ENCODE data around the gene CACTIN.

Gene CACTIN

DNA sequence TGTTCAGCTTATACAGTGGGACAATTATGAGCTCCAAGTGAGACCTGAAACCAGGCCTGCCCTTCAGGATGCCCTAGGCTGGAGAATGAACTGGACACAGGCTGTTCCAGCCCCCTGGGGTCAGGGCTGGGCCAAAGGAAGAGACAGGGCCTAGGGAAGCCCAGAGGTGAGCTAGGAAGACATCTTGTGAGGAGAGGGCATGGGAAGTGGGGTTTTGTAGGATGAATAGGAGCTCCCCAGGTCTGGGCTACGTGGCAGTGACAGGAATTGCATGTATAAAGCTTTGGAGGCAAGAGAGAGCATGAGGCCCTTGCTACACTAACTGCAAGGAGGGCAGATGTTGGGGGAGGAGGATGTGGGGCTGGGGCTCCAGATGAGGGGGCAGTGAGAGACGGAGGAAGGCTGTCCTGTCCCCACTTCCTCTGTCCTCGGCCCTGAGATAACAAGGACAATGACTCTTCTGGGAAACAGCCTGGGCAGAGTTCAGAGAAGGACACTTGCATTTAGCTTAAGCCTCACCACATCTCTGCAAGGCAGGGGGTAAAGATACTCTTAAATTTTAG, 18.4 kb downstream of the CACTIN start:
- DNase-seq: no peak

DNA sequence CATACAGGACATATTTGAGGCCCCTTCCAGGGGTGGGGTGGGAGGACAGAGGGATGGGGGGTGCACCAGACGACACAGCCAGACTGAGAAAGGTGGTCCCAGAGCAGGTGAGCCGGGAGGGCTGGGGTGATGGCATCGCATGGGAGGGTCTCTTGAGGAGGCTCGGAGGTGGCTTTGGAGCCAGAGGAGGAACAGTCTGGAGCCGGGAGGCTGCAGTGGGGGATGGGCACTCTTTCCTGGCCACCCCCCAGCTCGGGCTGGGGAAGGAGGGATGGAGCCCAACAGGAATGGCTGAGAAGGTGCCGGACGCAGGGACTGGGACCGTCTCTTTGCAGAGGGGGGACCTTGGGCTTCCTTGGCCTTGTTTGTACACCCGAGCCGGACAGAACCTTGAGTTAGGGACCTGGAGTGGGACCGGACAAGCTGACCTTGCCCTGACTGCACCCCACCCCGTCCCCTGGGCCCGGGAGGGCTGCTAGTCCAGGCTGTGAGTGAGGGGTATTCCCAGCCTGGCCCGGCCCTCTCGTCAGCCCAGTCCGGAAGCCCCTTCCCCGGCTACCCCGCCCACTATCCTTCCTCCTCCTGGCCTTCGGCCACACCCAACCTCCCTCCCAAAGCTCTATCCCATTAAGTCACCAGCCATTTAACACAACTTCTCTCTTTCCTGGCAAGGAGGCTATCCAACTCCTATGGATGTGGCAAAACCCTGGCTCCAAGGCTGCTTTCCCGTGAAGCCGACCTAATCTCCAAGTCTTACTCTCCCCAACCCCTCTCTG, 19.1 kb downstream of the CACTIN start:
- DNase-seq: no peak

DNA sequence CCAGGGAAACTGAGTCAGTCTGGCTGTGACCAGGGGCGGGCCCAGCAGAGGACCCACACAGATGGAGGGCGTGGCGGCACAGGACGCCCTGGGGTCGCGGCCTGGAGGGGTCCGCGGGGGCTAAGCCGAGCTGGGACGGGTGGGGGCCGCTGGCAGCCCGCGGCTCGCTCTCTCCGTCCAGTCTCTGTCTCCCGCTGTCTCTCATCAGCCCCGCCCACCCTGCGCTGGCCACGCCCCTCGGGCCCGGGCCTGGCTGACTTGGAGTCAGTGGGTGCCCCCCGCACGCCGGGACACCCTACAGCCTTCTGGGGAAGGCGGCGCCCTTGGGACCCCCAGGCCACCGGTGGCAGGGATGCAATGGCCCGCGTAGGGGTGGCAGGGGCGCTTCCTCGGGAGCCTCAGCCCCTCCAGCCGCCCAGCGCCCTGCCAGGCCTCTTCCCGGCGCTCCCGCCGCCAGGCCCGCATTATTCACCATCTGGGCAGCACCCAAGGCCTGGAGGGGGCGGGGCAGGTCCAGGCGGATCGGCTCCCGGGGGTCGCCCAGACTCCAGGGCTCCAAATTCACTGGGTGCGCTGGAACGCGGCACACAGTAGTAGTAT, 19.8 kb downstream of the CACTIN start, which contains the start of gene TBXA2R:
TSS of gene TBXA2R (minus strand) at position 186 of the 600 bp plus-strand sequence. CDS start 6,241 bp downstream, outside the sequence.
- DNase-seq: no peak

DNA sequence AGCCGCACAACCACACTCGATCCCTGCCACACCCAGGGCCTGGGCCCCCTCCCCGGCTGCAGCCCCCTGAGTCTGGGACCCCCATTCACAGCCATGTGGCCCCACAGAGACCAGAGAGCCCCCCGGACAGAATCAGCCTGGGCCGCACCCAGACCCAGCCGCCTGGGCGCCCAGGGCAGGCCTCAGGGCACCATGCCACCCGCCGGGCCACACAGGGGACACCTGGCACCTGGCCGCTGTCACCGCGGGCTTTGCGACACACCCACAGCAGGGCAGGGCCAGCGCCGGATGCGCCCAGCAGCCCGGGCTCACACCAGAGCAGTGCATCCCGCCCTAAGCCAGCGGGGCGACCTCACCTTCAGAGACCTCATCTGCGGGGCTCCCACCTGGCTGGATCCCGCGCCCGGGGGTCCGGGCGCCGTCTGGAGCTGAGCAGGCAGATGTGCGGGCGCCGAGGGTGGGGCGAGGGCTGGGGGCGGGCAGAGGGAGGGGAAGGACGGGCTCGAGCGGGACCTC, 20.4 kb downstream of the CACTIN start:
- DNase-seq: peak; percentile 3

DNA sequence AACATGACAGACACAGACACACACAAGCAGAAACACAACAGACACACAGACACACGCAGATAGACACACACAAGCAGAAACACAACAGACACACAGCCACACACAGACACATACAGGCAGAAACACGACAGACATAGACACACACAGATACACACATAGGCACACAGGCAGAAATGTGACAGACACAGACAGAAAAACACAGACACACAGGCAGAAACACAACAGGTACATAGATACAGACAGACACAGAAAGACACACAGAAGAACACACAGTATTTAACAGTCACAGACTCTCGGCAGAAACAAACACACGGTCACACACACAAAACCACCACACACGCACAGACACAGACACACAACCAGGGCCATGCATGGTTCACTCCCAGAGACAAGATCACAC, 20.8 kb downstream of the CACTIN start:
- DNase-seq: no peak

DNA sequence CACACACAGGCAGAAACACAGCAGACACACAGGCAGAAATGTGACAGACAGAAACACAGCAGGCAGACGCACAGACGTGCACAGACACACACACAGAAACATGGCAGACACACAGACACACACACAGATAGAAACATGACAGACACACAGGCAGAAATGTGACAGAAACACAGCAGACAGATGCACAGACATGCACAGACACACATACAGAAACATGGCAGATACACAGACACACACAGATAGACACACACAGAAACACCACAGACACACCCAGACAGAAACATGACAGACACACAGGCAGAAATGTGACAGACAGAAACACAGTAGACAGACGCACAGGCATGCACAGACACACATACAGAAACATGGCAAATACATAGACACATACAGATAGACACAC, 21.2 kb downstream of the CACTIN start:
- DNase-seq: no peak

DNA sequence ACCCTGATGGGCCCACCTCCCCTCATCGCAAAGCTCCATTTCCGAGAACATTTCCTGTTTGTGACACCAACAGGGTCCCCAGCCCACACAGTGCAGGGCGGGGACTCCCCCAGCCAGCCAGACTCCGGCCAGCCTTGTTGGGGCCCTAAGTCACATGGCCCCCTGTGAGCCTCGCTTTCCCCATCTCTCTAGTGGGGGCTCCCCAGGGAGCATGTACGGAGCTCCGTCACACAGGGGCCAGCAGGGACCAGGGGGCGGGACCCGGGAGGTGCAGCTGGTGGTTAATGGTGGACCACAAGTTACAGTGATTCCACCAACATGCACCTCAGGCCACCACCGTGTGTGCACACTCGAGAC, 21.6 kb downstream of the CACTIN start:
- no peak for DNase-seq

DNA sequence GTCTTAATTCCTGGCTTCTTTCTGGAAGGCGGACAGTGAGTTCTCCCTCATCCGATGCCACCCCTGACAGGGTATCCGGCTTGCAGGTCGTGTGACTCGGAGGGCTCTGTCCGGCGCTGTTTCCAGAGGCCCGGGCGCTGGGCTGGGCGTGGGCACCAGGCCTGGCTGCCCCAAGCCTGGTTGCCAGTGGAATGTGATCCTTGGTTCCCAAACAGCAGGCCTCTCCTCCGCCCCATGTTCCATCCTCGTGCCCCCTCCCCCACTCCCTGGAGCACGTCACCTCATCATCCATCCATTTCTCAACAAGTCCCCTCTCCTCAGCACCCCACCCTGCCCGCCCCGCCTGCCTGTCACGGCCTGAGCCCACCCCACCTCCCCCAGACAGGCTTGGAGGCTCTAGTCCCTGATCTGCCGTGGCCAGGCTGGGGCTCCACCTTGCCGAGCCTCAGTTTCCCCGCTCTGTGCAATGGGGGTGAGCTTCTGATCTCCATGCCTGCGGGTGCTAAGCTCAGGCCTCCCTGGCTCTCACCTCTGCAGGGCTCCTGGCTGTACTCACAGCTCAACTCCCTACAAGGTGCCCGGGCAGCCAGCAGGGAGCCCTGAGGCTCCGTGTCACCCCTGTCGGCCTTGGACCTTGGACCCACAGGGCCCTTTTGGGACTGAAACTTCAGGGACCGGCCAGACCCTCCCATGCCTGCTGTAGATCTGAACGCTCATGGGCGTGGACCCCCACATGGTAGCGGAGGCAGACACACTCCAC, 22.2 kb downstream of the CACTIN start:
- no peak for DNase-seq

DNA sequence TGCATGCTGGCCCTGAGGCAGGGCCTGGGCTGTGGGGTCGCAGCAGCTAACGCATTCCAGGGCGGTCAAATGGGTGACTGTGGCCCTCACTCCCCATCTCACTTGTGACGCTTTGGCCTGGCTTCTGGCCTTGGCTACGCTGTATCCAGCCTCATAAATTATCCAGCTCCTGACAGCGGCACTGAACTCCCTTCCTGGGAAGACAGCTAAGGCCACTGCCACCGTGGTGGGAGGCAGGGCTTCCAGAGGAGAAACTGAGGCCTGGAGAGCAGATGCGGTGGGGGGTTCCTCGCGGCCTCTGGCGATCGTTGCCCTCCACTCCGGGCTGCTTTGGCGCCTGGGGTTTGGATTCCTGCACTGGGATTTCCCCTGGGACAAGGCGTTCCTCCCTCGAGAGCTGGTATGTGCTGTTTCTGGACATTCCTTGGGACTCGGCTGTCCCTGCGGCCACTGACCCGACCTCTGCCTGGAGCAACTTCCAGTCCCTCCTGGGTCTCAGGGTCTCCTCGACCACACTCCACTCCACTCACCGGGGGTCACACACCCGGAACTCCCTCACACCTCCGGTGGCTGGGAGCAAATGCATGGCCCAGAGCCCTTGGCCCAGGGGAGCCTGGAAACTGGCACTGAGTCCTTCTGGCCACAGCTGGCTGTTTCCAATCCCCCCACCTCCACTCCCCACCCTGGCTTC, 23.3 kb downstream of the CACTIN start:
- DNase-seq: no peak

DNA sequence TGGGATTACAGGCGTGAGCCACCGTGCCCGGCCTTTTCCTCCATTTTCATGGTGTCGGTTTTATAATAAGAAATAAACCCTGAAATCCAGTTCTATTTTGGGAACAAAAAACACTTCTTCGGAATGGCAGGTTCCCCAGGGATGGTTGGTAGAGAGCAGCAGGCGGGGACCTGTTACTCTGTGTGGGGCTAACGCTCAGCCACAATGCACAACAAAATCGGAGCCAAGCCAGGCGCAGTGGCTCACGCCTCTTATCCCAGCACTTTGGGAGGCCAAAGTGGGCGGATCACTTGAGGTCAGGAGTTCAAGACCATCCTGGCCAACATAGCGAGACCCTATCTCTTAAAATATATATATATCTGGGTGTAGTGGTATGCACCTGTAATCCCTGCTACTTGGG, 25.6 kb downstream of the CACTIN start:
- DNase-seq: no peak

DNA sequence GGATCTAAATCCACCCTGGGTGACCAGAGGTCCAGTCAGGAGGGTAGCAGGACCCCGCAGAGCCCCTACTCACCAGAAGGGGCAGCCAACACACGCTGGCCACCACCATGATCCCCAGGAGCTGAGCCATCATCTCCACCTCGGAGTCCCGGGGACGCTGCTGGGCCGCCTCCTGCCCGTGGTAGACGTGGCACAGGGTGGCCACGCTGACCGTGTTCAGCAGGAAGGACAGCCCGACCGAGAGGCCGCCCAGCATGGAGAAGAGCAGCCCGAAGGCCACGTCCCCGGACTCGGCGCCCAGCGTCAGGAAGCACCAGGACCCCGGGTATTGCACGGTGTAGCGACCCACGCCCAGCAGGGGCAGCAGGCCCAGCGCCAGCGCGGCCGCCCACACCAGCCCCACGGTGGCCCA, 26.8 kb downstream of the CACTIN start:
- DNase-seq: no peak

DNA sequence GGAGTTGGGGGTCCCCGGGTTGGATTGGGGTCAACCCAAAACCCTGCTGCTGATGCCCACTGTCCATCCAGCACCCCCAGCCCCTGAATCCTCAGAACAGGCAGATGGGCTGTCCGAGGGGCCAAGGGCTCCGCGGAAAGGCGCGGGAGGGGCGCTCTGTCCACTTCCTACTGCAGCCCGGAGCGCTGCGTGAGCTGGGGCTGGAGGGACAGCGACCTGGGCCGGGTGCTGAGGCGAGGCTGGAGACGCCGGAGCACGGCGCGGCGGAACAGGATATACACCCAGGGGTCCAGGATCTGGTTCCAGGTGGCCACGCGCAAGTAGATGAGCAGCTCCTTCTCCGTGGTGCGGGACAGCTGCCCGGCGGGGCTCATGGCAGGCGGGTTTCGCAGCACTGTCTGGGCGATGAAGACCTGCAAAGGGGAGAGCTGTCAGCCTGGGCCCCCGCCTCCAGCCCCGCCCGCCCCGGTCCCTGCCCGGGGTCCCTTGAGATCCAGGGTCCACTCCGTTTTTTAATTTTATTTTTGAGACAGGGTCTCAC, 31.0 kb downstream of the CACTIN start:
- no peak for DNase-seq

DNA sequence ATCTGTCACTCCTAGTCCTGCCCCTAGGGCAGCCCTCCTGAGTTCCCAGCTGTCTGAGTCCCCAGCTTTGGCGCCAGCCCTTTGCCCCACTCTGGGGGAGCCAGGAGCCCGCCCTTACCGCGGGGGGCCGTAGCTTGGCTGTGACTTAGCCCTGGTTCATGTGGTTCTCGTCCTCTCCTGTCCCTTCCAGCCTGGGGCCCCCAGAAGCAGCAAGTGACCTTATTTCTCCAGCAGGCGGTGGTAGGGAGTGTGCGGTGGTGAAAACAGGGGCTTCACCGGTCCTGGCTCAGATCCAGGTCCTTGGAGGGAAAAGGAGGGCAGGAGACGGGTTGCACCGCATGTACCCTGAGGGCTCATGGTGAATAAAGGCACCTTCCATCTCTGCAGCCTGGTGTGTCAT, 33.4 kb downstream of the CACTIN start:
- DNase-seq: no peak

DNA sequence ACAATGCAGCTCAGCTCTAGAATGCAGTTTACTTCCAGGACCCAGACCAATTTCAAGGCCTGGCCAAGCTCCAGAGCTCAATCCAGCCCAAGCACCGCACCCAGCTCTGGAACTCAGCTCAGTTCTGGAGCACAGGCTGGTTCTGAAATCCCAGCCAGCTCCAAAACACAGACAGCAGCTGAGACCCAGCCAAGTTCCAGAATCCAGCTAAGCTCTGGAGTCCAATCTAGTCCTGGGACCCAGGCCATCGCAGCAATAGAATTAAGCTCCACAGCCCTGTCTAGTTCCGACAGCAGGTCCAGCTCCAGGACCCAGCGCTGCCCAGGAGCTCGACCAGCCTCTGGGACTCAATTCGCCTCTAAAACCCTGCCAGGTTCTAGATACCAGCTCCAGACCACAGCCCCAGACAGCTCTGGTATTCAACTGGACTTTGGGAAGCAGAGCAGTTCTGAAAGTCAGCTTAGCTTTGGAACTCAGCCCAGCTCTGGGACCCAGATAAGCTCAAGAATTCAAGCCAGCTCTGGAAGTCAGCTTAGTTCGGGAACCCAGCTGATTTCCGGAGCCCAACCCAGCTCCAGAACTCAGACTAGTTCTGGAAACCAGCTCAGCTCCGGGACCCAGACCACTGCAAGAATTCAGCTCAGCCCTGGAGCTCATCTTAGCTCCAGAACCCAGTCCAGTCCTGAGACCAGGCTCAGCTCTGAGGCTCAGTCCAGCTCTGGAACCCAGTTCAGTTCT, 34.5 kb downstream of the CACTIN start:
- no peak for DNase-seq

DNA sequence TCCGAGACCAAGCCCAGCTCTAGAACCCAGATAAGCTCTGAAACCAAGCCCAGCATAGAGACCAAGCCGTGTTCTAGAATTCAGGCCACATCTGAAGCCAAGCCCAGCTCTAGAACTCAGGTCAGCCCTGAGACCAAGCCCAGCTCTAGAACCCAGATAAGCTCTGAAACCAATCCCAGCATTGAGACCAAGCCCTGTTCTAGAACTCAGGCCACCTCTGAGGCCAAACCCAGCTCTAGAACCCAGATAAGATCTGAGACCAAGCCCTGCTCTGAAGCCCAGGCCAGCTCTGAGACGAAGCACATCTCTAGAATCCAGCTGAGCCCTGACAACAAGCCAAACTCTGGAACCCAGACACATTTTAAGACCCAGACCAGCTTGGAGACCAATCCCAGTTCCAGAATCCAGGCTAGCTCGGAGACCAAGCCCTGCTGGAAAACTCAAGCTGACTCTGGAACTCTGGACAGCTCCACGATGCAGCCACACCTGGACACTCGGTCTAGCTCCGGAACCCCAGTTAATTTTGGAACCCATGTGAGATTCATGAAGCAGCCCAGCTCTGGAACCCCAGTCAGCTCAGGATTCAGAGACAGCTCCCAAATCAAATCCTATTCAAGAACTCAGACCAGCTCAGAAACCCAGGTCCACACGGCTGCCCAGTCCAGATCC, 35.5 kb downstream of the CACTIN start:
- no peak for DNase-seq

DNA sequence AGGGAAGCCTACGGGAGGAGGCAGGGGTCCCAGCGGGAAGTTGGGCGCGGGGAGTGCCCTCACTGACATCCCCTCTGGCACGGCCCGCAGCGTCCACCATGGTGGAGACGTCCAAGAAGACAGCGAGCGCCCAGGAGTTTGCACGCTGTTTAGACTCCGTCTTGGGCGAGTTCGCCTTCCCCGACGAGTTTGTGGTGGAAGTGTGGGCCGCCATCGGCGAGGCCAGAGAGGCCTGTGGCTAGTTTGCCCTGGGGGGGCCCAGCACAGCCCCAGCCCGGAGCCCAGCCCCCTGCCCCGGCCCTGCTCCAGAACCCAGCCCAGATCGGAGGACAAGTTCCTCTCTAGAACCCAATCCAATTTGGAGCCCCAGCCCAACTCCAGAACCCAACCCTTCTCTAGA, 36.6 kb downstream of the CACTIN start:
- DNase-seq: no peak

DNA sequence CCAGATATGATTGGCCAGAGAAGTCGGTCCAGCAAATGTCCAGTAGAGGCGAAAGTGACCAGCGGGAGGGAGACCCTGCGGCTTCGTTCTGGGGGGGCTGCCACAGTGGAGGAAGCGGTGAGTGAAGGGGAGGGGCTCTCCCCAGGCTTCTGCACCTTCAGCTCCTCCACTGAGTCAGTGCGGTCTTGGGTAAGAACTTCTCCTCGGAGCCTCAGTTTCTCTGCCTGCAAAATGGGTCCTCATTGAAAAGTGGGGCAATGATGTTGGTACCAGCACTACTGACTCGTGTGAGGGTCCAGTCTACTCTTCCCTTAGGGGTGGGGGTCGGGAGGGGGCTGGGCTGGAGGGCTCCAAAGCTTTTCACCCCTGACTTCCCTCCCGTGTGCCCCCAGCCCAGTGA, 37.2 kb downstream of the CACTIN start:
- no peak for DNase-seq

DNA sequence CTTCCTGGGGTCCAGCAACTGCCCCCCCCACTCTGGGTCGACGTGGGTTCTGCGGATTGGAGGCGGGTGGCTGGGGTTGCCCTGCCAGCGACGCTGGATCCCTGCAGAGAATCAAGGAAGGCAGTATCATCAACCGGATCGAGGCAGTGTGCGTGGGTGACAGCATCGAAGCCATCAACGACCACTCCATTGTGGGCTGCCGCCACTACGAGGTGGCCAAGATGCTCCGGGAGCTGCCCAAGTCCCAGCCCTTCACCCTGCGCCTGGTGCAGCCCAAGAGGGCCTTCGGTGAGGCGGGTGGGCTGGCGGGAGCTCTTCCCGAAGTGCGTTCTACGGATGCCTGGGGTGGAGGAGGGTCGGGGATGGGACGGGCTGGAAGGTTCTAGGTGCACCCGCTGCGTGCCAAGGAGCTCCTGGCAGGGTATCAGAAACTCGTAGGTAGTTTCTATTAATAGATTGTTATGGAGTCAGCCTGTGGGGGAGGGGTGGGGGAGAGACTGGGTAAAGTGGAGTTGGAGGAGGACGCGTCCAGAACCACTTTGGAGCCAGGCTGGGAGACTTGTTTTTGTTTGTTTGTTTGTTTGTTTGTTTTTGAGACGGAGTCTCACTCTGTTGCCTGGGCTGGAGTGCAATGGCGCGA, 39.8 kb downstream of the CACTIN start:
- DNase-seq: peak; percentile 22

DNA sequence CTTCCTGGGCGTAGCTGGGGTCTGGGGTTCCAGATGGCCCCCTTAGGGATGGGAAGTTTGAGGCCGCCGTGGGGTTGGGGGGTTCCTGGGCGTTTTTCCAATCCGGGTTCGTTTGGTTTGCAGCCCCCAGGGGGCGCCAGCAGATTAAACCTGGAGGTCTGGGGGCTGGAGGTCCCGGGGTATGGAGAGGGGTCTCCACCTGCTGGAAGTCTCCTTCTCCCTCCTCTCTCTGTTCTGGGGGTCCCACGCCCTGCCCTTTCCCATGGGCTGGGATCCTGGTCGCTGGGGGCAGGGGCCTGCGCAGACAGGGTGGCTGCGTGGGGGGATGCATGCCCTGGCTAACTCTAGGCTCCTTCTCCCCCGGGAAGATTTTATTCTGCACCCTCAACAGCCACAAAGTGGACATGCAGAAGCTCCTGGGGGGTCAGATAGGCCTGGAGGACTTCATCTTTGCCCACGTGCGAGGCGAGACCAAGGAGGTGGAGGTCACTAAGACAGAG, 40.4 kb downstream of the CACTIN start:
- DNase-seq: no peak

DNA sequence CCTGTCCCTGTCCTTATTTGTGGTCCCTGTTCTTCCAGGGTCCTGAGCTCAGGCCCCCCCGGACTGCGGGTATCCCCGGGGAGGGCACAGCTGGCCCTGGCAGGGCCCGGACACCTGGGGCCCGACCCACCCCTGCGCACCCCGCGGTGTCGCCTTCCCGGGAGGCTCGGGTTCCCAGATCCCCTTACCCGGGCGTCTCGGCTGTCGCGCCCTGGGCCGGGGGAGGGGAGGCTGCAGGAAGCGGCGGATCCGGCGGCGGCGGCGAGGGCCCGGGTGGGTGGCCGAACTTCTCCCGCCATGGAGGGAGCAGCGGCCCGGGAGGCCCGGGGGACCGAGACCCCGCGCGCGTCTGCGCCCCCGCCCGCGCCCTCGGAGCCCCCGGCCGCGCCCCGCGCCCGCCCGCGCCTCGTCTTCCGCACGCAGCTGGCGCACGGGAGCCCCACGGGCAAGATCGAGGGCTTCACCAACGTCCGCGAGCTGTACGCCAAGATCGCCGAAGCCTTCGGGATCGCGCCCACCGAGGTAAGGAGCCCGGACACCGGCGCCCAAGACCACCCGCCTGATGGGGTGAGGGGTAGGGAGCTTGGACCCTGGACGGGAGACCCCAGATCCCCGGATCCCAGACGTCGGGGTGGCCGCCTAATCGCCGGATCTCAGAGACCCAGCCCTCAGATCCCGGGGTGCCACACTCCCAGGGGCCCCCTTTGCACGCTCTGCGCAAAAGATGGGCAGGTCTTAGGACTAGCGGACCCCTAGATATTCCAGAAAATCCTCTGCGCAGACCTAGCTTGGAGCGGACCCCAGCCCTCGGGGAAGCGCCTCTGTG, 41.1 kb downstream of the CACTIN start, which contains the start of gene GIPC3:
TSS of gene GIPC3 (plus strand) at position 178 of the 826 bp plus-strand sequence. CDS start at position 298, 120 bp downstream.
- no peak for DNase-seq
